ENCODE data around the gene CEP63.

Gene CEP63

DNA sequence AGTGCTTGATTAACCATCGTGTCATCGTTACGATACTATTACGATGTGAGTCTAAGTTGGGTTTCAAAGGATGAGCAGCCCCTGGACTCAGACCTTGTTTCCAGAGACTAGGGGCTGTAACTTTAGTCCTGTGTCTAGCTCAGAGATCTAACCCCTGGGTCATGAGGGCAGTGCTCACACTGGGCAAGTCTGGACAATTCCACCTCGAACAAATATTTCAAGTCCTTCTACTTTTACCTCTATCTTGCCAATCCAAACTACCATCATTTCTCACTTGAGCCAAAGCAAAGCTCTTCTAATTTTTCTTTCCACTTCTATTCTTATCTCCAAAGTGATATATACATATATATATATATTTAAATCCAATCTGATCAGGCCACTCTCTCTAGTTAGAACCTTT, 10.9 kb upstream of the CEP63 start:
- no peak overlapping the region for H3K4me3 ChIP-seq (ENCODE audit: low read length)
- TF ChIP-seq, protein P1, sequence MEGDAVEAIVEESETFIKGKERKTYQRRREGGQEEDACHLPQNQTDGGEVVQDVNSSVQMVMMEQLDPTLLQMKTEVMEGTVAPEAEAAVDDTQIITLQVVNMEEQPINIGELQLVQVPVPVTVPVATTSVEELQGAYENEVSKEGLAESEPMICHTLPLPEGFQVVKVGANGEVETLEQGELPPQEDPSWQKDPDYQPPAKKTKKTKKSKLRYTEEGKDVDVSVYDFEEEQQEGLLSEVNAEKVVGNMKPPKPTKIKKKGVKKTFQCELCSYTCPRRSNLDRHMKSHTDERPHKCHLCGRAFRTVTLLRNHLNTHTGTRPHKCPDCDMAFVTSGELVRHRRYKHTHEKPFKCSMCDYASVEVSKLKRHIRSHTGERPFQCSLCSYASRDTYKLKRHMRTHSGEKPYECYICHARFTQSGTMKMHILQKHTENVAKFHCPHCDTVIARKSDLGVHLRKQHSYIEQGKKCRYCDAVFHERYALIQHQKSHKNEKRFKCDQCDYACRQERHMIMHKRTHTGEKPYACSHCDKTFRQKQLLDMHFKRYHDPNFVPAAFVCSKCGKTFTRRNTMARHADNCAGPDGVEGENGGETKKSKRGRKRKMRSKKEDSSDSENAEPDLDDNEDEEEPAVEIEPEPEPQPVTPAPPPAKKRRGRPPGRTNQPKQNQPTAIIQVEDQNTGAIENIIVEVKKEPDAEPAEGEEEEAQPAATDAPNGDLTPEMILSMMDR (conservative IDR thresholded peaks at IDR 0.05; ENCODE audit: low read depth, low read length) = no peak
- DNase-seq (ENCODE audit: low read depth) = no peak

- no peak overlapping the region for H3K4me3 ChIP-seq (ENCODE audit: low read length)
- TF ChIP-seq, protein P1 (conservative IDR thresholded peaks at IDR 0.05; ENCODE audit: low read depth, low read length) = no peak
Measured at GRCh38 chr3:134476306-134476705, 9.6 kb upstream of the CEP63 start.

GRCh38 chr3:134477002-134477401, 8.9 kb upstream of the CEP63 start:
- H3K4me3 ChIP-seq (ENCODE audit: low read length) = no peak overlapping the region

More at GRCh38 chr3:134476306-134476705, 9.6 kb upstream of the CEP63 start:
- no peak for DNase-seq (ENCODE audit: low read depth)

GRCh38 chr3:134477938-134478337, 7.9 kb upstream of the CEP63 start:
- H3K4me3 ChIP-seq (ENCODE audit: low read length) = no peak overlapping the region
- TF ChIP-seq, protein P1 (conservative IDR thresholded peaks at IDR 0.05; ENCODE audit: low read depth, low read length) = no peak
- DNase-seq (ENCODE audit: low read depth) = peak; percentile 46

More at GRCh38 chr3:134477002-134477401, 8.9 kb upstream of the CEP63 start:
- DNase-seq (ENCODE audit: low read depth) = no peak
- TF ChIP-seq, protein P1 (conservative IDR thresholded peaks at IDR 0.05; ENCODE audit: low read depth, low read length) = no peak

DNA sequence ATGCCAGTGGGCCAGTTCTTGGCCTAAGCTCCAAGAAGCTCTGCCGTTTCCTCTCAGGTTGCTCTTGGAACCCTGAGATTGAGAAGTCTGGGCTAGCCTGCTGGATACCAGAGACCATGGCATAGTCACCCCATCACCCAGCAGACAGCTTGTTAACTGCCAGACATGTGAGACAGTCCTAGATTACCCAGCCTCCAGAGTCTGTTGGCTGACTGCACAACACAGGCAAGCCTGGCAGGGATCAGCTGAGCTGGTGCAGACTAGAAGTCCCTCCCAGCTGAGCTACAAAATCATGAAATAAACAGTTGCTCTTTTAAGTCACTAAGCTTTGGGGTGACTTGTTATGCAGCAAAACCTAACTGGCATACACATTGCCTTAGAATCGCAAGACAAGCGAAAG, 5.3 kb upstream of the CEP63 start:
- TF ChIP-seq, protein P1 (conservative IDR thresholded peaks at IDR 0.05; ENCODE audit: low read depth, low read length) = no peak
- DNase-seq (ENCODE audit: low read depth) = no peak
- H3K4me3 ChIP-seq (ENCODE audit: low read length) = no peak overlapping the region

DNA sequence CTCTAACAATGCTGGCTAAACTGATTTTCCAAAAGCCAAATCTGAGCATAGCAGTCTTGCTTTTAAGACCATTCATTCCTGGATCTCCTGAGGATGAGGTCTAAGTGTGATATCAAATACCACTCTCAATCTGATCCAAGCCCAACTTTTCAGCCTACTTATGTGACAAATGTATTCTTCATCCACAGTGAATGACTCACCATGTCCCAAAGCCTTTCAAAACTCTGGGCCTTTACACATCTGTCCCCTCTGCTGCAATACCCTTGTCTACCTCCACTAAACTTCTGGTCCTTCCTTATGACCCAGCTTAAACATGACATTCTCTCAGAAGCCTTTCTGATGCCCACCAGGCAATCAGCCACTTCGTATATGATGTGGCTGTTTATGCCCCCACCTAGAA, 4.7 kb upstream of the CEP63 start:
- H3K4me3 ChIP-seq (ENCODE audit: low read length) = no peak overlapping the region
- TF ChIP-seq, protein P1 (conservative IDR thresholded peaks at IDR 0.05; ENCODE audit: low read depth, low read length) = no peak
- DNase-seq (ENCODE audit: low read depth) = no peak

- DNase-seq (ENCODE audit: low read depth) = no peak
- no peak overlapping the region for H3K4me3 ChIP-seq (ENCODE audit: low read length)
- TF ChIP-seq, protein P1 (conservative IDR thresholded peaks at IDR 0.05; ENCODE audit: low read depth, low read length) = no peak
Measured at GRCh38 chr3:134482622-134483021, 3.2 kb upstream of the CEP63 start.

All from retinal pigment epithelial cell (primary cell).